ENCODE measurements around the gene SPECC1. TPM values are rescaled to one million over a fixed set of nuclear protein-coding genes. Genes with fewer than 3 reads are reported as not detected.

Gene SPECC1
- total RNA-seq, 2 donors from 2014 or later: 53.5 to 78.3 TPM

DNA sequence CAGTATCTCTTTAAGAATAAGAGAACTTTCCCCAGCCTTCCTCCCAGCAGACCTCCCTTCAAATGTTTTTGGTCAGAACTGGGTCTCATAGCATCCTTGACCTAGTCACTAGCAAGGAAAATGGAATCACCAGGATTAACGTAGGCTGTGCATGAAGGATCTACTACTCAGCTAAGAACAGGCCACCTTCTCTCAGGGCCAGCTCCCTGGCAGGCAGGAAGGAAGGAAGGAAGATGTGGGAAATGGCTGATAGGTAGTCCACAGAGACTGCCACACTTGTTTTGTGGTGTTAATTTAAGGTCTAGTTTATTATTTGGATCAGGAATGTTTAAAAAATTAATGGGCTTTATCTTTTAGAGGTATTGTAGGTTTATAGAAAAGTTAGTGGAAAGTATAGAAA lies 136.4 kb downstream of the SPECC1 start:
- Histone ChIP-seq H3K9ac (ENCODE audit: low read depth in 2 of 2, low read length in 2 of 2) (no peak overlapping the region), H3K36me3 (no peaks in the 10 kb centered on the region), H3K27ac (no peak overlapping the region), H3K4me1 (no peaks in the 10 kb centered on the region), H3K9me3 (no peaks in the 10 kb centered on the region), H3K4me3 (no peak overlapping the region), H3K27me3 (no peaks in the 10 kb centered on the region)
- TF ChIP-seq, protein P1, sequence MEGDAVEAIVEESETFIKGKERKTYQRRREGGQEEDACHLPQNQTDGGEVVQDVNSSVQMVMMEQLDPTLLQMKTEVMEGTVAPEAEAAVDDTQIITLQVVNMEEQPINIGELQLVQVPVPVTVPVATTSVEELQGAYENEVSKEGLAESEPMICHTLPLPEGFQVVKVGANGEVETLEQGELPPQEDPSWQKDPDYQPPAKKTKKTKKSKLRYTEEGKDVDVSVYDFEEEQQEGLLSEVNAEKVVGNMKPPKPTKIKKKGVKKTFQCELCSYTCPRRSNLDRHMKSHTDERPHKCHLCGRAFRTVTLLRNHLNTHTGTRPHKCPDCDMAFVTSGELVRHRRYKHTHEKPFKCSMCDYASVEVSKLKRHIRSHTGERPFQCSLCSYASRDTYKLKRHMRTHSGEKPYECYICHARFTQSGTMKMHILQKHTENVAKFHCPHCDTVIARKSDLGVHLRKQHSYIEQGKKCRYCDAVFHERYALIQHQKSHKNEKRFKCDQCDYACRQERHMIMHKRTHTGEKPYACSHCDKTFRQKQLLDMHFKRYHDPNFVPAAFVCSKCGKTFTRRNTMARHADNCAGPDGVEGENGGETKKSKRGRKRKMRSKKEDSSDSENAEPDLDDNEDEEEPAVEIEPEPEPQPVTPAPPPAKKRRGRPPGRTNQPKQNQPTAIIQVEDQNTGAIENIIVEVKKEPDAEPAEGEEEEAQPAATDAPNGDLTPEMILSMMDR (IDR thresholded peaks at IDR 0.05): no peak
- intact Hi-C loops (cut with DNase I): no loop called here
- DNase-seq: no peak

GRCh38 chr17:20149251-20149650 lies 140.1 kb downstream of the SPECC1 start:
- H3K4me3 ChIP-seq: no peak overlapping the region
- H3K27me3 ChIP-seq: no peaks in the 10 kb centered on the region
- TF ChIP-seq, protein P1 (IDR thresholded peaks at IDR 0.05): no peak
- no peak overlapping the region for H3K9ac ChIP-seq (ENCODE audit: low read depth in 2 of 2, low read length in 2 of 2)
- DNase-seq: no peak
- no peaks in the 10 kb centered on the region for H3K36me3 ChIP-seq
- no peaks in the 10 kb centered on the region for H3K9me3 ChIP-seq
- H3K4me1 ChIP-seq: no peaks in the 10 kb centered on the region
- H3K27ac ChIP-seq: no peak overlapping the region
- intact Hi-C loops (cut with DNase I): no loop called here

- no peaks in the 10 kb centered on the region for H3K4me1 ChIP-seq
- TF ChIP-seq, protein P1 (IDR thresholded peaks at IDR 0.05): no peak
- H3K9me3 ChIP-seq: no peaks in the 10 kb centered on the region
- H3K4me3 ChIP-seq: no peak overlapping the region
- H3K27ac ChIP-seq: no peak overlapping the region
- no peaks in the 10 kb centered on the region for H3K36me3 ChIP-seq
- H3K9ac ChIP-seq (ENCODE audit: low read depth in 2 of 2, low read length in 2 of 2): no peak overlapping the region
- intact Hi-C loops (cut with DNase I): loop anchor here (10.0 kb wide), 1 partner anchor 54 kb away; no protein-coding TSS in a partner anchor
- DNase-seq: no peak
- no peaks in the 10 kb centered on the region for H3K27me3 ChIP-seq
Measured at GRCh38 chr17:20151174-20151573, 142.0 kb downstream of the SPECC1 start.

DNA sequence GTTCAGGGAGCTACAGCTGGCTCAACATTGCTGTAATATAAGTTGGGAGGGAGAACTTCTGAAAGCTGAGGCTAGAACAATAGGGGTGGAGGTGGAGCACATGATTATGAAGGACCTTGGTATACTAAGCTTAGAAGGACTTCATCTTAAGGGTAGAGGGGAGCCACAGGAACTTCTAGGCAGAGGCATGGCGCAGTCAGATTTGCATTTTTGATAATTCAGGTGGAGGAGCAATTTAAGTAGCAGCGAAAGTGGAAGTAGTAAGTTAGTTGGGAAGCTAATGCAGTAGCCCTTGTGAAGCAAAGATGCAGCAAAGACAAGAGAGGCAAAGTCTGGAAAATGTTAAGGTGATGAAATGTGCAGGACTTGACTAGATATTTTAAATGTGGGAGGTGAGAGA lies 144.1 kb downstream of the SPECC1 start:
- Histone ChIP-seq H3K9me3 (no peaks in the 10 kb centered on the region), H3K27ac (peak overlapping the region; percentile 14), H3K4me1 (no peaks in the 10 kb centered on the region), H3K9ac (ENCODE audit: low read depth in 2 of 2, low read length in 2 of 2) (no peak overlapping the region), H3K27me3 (no peaks in the 10 kb centered on the region), H3K36me3 (no peaks in the 10 kb centered on the region), H3K4me3 (no peak overlapping the region)
- intact Hi-C loops (cut with DNase I): loop anchor here (10.0 kb wide), 1 partner anchor 52 kb away; no protein-coding TSS in a partner anchor
- no peak for DNase-seq
- TF ChIP-seq, protein P1 (IDR thresholded peaks at IDR 0.05): no peak

DNA sequence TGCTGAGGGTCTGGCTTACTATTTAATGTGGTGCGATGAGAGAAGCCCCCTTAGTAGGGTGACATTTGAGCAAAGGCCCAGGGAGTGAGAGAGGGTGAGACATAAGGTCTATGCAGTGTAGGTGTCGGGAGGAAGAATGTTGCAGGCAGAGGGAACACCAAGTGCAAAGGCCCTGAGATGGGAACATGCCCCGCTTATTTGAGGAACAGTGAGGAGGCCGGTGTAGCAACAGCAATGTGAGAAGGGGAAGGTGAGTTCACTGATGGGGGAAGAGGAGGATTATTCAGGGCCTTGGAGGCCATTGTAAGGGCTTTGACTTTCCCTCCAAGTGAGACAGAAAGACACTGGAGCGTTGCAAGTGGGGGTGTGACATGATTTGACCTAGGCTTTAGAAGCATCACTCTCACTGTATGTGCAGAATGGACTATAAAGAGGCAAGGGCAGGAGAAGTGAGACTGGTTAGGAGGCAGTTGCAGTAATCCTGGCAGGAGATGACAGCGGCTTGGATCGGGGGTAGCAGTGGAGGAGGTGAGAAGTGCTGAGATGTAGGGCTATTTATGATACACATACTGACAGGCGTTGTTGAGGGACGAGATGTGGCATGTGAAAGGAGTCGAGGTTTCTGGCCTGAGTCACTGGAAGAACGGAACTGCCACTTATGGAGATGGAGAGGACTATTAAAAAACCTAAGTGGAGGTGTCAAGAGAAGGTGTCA lies 145.3 kb downstream of the SPECC1 start:
- H3K27ac ChIP-seq: no peak overlapping the region

More for the DNA sequence above, 145.3 kb downstream of the SPECC1 start:
- intact Hi-C loops (cut with DNase I): loop anchor here (10.0 kb wide), 1 partner anchor 50 kb away; no protein-coding TSS in a partner anchor
- Histone ChIP-seq H3K36me3 (no peaks in the 10 kb centered on the region), H3K9ac (ENCODE audit: low read depth in 2 of 2, low read length in 2 of 2) (no peak overlapping the region), H3K27me3 (no peaks in the 10 kb centered on the region), H3K9me3 (no peaks in the 10 kb centered on the region), H3K4me3 (no peak overlapping the region), H3K4me1 (no peaks in the 10 kb centered on the region)
- DNase-seq: no peak
- TF ChIP-seq, protein P1 (IDR thresholded peaks at IDR 0.05): no peak
